Measurements from ENCODE around the gene CCL22.

CCL22 gene

GRCh38 chr16:57397493-57397892 lies 38.9 kb downstream of the CCL22 start:
- peak; percentile 51 for DNase-seq

GRCh38 chr16:57401943-57402640 lies 43.5 kb downstream of the CCL22 start:
- no peak for DNase-seq

- no peak for DNase-seq
Observed at GRCh38 chr16:57403965-57404817, 45.6 kb downstream of the CCL22 start, which contains the start of gene CCL17. Gene CCL17 (plus strand): TSS chr16:57404767. CDS start chr16:57413933, 9,166 bp downstream.

GRCh38 chr16:57405097-57405496 lies 46.5 kb downstream of the CCL22 start:
- DNase-seq: no peak

GRCh38 chr16:57406881-57407280 lies 48.3 kb downstream of the CCL22 start:
- no peak for DNase-seq

GRCh38 chr16:57407521-57408353 lies 49.2 kb downstream of the CCL22 start:
- no peak for DNase-seq

- DNase-seq: no peak
Observed at GRCh38 chr16:57409065-57409464, 50.5 kb downstream of the CCL22 start.

- no peak for DNase-seq
Observed at GRCh38 chr16:57409870-57410587, 51.4 kb downstream of the CCL22 start.

GRCh38 chr16:57411362-57411976 lies 52.9 kb downstream of the CCL22 start:
- no peak for DNase-seq

- DNase-seq: no peak
Observed at GRCh38 chr16:57412584-57412983, 54.0 kb downstream of the CCL22 start.

GRCh38 chr16:57413301-57413730 lies 54.7 kb downstream of the CCL22 start:
- no peak for DNase-seq

- no peak for DNase-seq
Observed at GRCh38 chr16:57413733-57414132, 55.1 kb downstream of the CCL22 start.

All from NCI-H2171 treated with DMSO at 0.1 percent for 48 hours (cell line).